ENCODE data around the gene ACP3.

ACP3 gene, protein sequence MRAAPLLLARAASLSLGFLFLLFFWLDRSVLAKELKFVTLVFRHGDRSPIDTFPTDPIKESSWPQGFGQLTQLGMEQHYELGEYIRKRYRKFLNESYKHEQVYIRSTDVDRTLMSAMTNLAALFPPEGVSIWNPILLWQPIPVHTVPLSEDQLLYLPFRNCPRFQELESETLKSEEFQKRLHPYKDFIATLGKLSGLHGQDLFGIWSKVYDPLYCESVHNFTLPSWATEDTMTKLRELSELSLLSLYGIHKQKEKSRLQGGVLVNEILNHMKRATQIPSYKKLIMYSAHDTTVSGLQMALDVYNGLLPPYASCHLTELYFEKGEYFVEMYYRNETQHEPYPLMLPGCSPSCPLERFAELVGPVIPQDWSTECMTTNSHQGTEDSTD

DNA sequence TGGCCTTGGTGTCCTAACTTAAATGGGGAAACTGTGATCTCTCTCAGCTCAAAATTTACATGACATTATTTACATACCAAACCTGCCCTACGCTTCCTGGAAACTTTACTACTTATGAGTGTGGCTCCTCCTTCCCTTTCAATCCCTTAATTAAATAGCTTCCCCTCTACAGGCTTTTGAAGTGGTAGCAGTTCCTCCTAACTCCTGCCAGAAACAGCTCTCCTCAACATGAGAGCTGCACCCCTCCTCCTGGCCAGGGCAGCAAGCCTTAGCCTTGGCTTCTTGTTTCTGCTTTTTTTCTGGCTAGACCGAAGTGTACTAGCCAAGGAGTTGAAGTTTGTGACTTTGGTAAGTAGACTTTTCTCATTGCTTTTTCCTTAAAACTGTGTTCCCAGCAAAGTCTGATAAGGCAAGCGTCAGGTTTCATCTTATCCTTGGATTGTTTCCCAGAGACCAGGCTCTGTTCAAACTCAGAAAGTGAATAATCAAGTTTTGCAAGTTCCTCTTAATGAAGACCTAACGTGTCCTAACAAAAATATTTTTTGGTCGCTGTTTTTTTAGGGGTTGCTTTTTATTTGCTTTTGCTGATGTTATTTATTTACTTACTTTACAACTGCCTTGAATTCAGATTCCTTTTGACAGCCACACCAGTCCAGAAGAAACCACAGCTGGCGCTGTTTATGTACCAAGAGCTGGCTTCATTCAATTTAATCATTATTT, at the start of gene ACP3:
Gene ACP3 (plus strand): TSS at position 179 of the 720 bp plus-strand sequence. CDS start 50 bp downstream, at position 229.
- Histone ChIP-seq H3K79me2 (ENCODE audit: insufficient read depth, low read length) (no peaks in the 10 kb centered on the region), H3K9me2 (ENCODE audit: low read depth, low read length) (no peaks in the 10 kb centered on the region), H3K4me2 (ENCODE audit: low read length) (peak within 1 kb of the TSS; percentile 33; the same call in 1 of the 2 replicates), H3F3A (ENCODE audit: insufficient read depth, low read length) (no peaks in the 10 kb centered on the region), H3K36me3 (ENCODE audit: insufficient read depth, low read length) (no peaks in the 10 kb centered on the region; the same call in 1 of the 2 replicates), H2AFZ (ENCODE audit: low read length) (no peak within 1 kb of the TSS), H3K27me3 (ENCODE audit: insufficient read depth, low read length) (no peaks in the 10 kb centered on the region), H3K27ac (ENCODE audit: low read depth, low read length, poor library complexity, severe bottlenecking) (no peak within 1 kb of the TSS), H3K9me3 (ENCODE audit: low read length) (no peaks in the 10 kb centered on the region), H3K9ac (ENCODE audit: low read length) (no peak within 1 kb of the TSS), H4K20me1 (ENCODE audit: insufficient read depth, low read length) (no peaks in the 10 kb centered on the region), H3K4me1 (ENCODE audit: insufficient read depth, low read length, severe bottlenecking) (peaks cover 16% of the 10 kb centered on the region), H3K4me3 (ENCODE audit: low read depth, low read length, poor library complexity, severe bottlenecking) (peak within 1 kb of the TSS; percentile 2)
- TF ChIP-seq, protein P1, sequence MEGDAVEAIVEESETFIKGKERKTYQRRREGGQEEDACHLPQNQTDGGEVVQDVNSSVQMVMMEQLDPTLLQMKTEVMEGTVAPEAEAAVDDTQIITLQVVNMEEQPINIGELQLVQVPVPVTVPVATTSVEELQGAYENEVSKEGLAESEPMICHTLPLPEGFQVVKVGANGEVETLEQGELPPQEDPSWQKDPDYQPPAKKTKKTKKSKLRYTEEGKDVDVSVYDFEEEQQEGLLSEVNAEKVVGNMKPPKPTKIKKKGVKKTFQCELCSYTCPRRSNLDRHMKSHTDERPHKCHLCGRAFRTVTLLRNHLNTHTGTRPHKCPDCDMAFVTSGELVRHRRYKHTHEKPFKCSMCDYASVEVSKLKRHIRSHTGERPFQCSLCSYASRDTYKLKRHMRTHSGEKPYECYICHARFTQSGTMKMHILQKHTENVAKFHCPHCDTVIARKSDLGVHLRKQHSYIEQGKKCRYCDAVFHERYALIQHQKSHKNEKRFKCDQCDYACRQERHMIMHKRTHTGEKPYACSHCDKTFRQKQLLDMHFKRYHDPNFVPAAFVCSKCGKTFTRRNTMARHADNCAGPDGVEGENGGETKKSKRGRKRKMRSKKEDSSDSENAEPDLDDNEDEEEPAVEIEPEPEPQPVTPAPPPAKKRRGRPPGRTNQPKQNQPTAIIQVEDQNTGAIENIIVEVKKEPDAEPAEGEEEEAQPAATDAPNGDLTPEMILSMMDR (IDR thresholded peaks at IDR 0.05; ENCODE audit: low read length), result no peak
- no peak for TF ChIP-seq EZH2 (IDR thresholded peaks at IDR 0.05; ENCODE audit: borderline replicate concordance, low read length)

DNA sequence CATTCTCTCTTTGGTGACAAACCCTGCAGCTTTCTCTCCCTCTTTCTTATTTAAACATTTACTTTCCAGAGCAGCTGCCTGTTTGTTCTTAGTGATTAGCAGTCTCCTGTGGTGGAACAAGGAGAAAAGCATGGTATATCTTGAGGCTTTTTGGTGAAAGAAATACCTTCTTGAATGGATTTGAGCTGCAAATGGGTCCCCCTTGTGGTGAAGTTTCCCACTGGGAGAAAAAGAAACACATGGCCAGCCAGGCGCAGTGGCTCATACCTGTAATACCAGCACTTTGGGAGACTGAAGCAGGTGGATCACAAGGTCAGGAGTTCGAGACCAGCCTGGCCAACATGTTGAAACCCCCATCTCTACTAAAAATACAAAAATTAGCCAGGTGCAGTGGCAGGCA, 48.3 kb upstream of the ACP3 start:
- Histone ChIP-seq H3K36me3 (ENCODE audit: insufficient read depth, low read length) (no peaks in the 10 kb centered on the region), H3K27me3 (ENCODE audit: insufficient read depth, low read length) (0 out of 2 replicates have a peak, but pooled peaks cover 2% of the 10 kb centered on the region), H3K9ac (ENCODE audit: low read length) (no peak overlapping the region), H3K27ac (ENCODE audit: low read depth, low read length, poor library complexity, severe bottlenecking) (no peak overlapping the region), H3K4me2 (ENCODE audit: low read length) (no peak overlapping the region), H3K4me3 (ENCODE audit: low read depth, low read length, poor library complexity, severe bottlenecking) (no peak overlapping the region), H4K20me1 (ENCODE audit: insufficient read depth, low read length) (no peaks in the 10 kb centered on the region), H3K4me1 (ENCODE audit: insufficient read depth, low read length, severe bottlenecking) (no peaks in the 10 kb centered on the region), H3K9me3 (ENCODE audit: low read length) (no peaks in the 10 kb centered on the region), H3K9me2 (ENCODE audit: low read depth, low read length) (no peaks in the 10 kb centered on the region), H3F3A (ENCODE audit: insufficient read depth, low read length) (no peaks in the 10 kb centered on the region), H3K79me2 (ENCODE audit: insufficient read depth, low read length) (no peaks in the 10 kb centered on the region), H2AFZ (ENCODE audit: low read length) (no peak overlapping the region)
- TF ChIP-seq EZH2 (IDR thresholded peaks at IDR 0.05; ENCODE audit: borderline replicate concordance, low read length), result no peak
- TF ChIP-seq, protein P1 (IDR thresholded peaks at IDR 0.05; ENCODE audit: low read length), result peak; percentile 49

DNA sequence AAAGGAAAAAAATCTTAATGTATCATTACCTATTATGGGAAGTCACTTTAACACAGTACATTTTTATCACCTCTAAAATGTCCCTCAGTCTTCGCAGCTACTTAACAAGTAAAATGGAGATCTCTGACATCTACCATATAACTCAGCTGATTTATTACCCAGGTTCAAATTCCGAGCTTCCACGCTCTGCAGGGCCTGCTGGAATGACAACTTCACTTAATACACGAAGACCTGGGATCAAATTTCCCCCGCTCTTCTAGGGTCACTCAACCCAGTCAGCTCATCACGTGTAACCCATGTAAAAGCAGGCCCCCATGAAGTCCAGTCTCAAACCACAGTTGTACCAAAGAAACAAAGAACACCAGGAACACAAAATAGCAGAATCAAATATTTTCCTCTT, 44.2 kb upstream of the ACP3 start:
- Histone ChIP-seq H3K4me1 (ENCODE audit: insufficient read depth, low read length, severe bottlenecking) (no peaks in the 10 kb centered on the region), H3F3A (ENCODE audit: insufficient read depth, low read length) (no peaks in the 10 kb centered on the region), H3K27me3 (ENCODE audit: insufficient read depth, low read length) (no peaks in the 10 kb centered on the region; the same call in 1 of the 2 replicates), H3K36me3 (ENCODE audit: insufficient read depth, low read length) (no peaks in the 10 kb centered on the region), H3K27ac (ENCODE audit: low read depth, low read length, poor library complexity, severe bottlenecking) (no peak overlapping the region), H3K4me2 (ENCODE audit: low read length) (no peak overlapping the region), H3K9ac (ENCODE audit: low read length) (no peak overlapping the region), H3K9me2 (ENCODE audit: low read depth, low read length) (no peaks in the 10 kb centered on the region), H4K20me1 (ENCODE audit: insufficient read depth, low read length) (no peaks in the 10 kb centered on the region), H2AFZ (ENCODE audit: low read length) (no peak overlapping the region), H3K9me3 (ENCODE audit: low read length) (peaks cover 3% of the 10 kb centered on the region; the same call in 1 of the 2 replicates), H3K79me2 (ENCODE audit: insufficient read depth, low read length) (no peaks in the 10 kb centered on the region), H3K4me3 (ENCODE audit: low read depth, low read length, poor library complexity, severe bottlenecking) (no peak overlapping the region)
- no peak for TF ChIP-seq EZH2 (IDR thresholded peaks at IDR 0.05; ENCODE audit: borderline replicate concordance, low read length)
- TF ChIP-seq, protein P1 (IDR thresholded peaks at IDR 0.05; ENCODE audit: low read length), result no peak
